Tibial nerve (tissue), 4 donors: ENCODE results near the gene ITPKC.

Source experiments
- CTCF ChIP-seq, 5 experiments: fragments of 200-600 bp in 3 of 5; fragments of 450-650 bp in 2 of 5; sonication (generic) in 3 of 5; IDR thresholded peaks; one replicate each; pipeline ENCODE4 v1.5.1; 2016 to 2019; ENCODE audit warnings: antibody characterized with exemption in 5 of 5, mild to moderate bottlenecking in 3 of 5, moderate library complexity in 2 of 5
- EP300 ChIP-seq, 2 donors: sonication (generic); formaldehyde crosslinking; IDR thresholded peaks; one replicate each; pipeline ENCODE4 v1.6.1; 2017; ENCODE audit warnings: antibody characterized with exemption in 2 of 2, mild to moderate bottlenecking in 1 of 2
- POLR2A ChIP-seq, 2 donors: fragments of 450-650 bp; IDR thresholded peaks; one replicate each; pipeline ENCODE4 v1.6.1; 2017; ENCODE audit warnings: antibody characterized with exemption in 2 of 2, mild to moderate bottlenecking in 2 of 2, moderate library complexity in 2 of 2

- no peak for TF ChIP-seq CTCF (IDR thresholded peaks at IDR 0.05)
- no peak for TF ChIP-seq POLR2A (IDR thresholded peaks at IDR 0.05)
- TF ChIP-seq EP300 (IDR thresholded peaks at IDR 0.05) = no peak
Observed at GRCh38 chr19:40692212-40692551, 24.7 kb upstream of the ITPKC start.
